NB4 (cell line): ENCODE results near the gene FUCA1.
"Not testable (repeated sequence)": the region's sequence is repeated elsewhere in the genome, so short reads cannot be mapped to it uniquely, and the experiment has no call there.

Source experiments
- DNase-seq: peaks from one replicate; pipeline ENCODE4 v3.0.0; 2010; ENCODE audit warnings: low read depth
- H3K4me3 ChIP-seq: one replicate; pipeline ENCODE4 v1.5.1; 2011; ENCODE audit warnings: mild to moderate bottlenecking, low read depth, low read length, moderate library complexity
- CTCF ChIP-seq: IDR thresholded peaks from one replicate; pipeline ENCODE4 v1.5.1; 2012; ENCODE audit warnings: low read depth, low read length
- MAX ChIP-seq: IDR thresholded peaks from 2 replicates; pipeline ENCODE4 v1.6.1; 2011; ENCODE audit warnings: low read depth, low read length
- MYC ChIP-seq: IDR thresholded peaks from 2 replicates; pipeline ENCODE4 v1.6.1; 2011; ENCODE audit warnings: low read depth, low read length
- POLR2A ChIP-seq: IDR thresholded peaks from 2 replicates; pipeline ENCODE4 v1.6.1; 2011; ENCODE audit warnings: mild to moderate bottlenecking; ENCODE audit not compliant: insufficient read length; ENCODE audit errors: extremely low read depth

Gene FUCA1

GRCh38 chr1:23906731-23907130, 38.6 kb upstream of the FUCA1 start:
- no peak for DNase-seq
- TF ChIP-seq POLR2A (no peak), CTCF (no peak), MAX (no peak), MYC (no peak)
- no peak overlapping the region for H3K4me3 ChIP-seq

GRCh38 chr1:23905461-23906025, 37.5 kb upstream of the FUCA1 start:
- DNase-seq: no peak
- TF ChIP-seq POLR2A (no peak), MAX (no peak), MYC (no peak), CTCF (no peak)

GRCh38 chr1:23904748-23905357, 36.8 kb upstream of the FUCA1 start:
- TF ChIP-seq POLR2A (no peak), CTCF (no peak), MAX (peak; percentile 82; the same call in 1 of the 2 replicates), MYC (no peak; the same call in 1 of the 2 replicates)
- peak; percentile 60 for DNase-seq
- no peak overlapping the region for H3K4me3 ChIP-seq

More at GRCh38 chr1:23905461-23906025, 37.5 kb upstream of the FUCA1 start:
- H3K4me3 ChIP-seq: no peak overlapping the region

- DNase-seq: no peak
- no peak overlapping the region for H3K4me3 ChIP-seq
- no peak for TF ChIP-seq MYC
- TF ChIP-seq POLR2A: no peak
- TF ChIP-seq CTCF: no peak
- no peak for TF ChIP-seq MAX
These were observed 35.7 kb upstream of the FUCA1 start for GRCh38 chr1:23903754-23904153.

GRCh38 chr1:23902321-23903278, 34.5 kb upstream of the FUCA1 start:
- no peak for DNase-seq
- H3K4me3 ChIP-seq: no peak overlapping the region
- TF ChIP-seq MYC (no peak), CTCF (no peak), POLR2A (no peak), MAX (no peak)

GRCh38 chr1:23900017-23900416, 31.9 kb upstream of the FUCA1 start:
- DNase-seq: peak; percentile 72
- not testable (repeated sequence) for H3K4me3 ChIP-seq
